Amniotic stem cell (primary cell): ENCODE data around the gene NHS.

ENCODE experiments used
- DNase-seq: peaks from one replicate; lab custom pipeline; 2025; lab: John Stamatoyannopoulos, UW

NHS gene

DNA sequence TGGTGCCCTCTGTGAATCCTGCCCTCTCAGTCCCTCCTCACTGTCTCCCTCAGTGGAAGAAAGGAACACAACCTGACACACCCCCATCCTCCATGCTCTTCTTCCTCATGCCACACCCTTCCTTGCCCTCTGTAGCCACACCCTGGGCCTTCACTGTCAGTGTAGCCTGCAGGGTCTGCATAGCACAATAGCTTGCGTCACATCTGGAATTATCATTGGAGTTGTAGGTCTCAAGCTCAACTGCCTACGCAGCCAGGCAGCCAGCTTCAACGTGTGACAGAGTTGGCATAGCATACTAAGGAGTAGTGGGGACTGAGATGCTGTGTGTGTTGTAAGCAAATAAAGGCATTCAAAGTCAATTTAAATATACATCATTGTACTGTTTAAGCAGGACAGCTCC is 248.8 kb downstream of the NHS start:
- DNase-seq: no peak

- DNase-seq: no peak
Measured at GRCh38 chrX:17627026-17627425, 252.0 kb downstream of the NHS start.

- no peak for DNase-seq
Measured at GRCh38 chrX:17628976-17629375, 254.0 kb downstream of the NHS start.

DNA sequence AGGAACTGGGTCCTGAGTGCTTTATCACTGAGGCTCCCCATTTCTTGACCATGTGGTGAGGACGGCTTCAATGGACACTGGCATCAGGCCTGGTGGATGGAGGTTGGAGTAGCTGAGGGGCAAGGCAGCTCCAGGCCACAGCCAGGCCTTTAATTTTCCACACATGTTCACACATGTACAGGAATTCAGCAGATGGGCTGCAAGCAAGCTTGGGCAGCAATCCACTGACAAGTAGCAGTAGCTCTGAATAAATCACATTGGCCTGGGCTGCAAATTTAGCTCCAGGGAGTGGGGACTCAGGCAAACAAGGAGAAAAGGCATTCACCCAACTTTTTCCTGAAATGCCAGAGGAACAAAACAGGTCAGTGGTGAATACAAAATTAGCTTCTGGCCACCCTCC is 254.5 kb downstream of the NHS start:
- no peak for DNase-seq

- no peak for DNase-seq
Measured at GRCh38 chrX:17631647-17632046, 256.6 kb downstream of the NHS start.

DNA sequence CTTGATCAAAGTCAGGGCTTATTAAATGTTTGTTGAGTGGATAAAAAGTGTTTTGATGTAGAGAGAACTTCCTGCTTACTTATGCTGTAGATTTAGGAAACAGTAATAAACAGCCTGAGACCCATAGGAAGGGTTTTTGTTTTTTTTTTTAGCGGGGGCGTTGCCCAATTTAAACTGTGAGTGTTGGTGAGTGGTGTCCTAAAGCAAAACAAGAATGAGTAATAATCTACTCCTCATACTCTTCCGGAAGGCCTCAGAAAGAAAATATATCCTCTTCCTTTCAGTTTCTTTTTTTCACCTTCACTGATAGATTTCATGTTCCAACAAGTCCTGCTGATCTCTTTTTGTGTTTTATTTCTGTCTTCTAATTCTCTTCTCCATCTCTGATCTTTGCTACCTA is 257.9 kb downstream of the NHS start:
- no peak for DNase-seq

- DNase-seq: no peak
Measured at GRCh38 chrX:17633546-17633945, 258.5 kb downstream of the NHS start.

GRCh38 chrX:17634542-17635207 is 259.7 kb downstream of the NHS start:
- no peak for DNase-seq

- no peak for DNase-seq
Measured at GRCh38 chrX:17635231-17635630, 260.2 kb downstream of the NHS start.

DNA sequence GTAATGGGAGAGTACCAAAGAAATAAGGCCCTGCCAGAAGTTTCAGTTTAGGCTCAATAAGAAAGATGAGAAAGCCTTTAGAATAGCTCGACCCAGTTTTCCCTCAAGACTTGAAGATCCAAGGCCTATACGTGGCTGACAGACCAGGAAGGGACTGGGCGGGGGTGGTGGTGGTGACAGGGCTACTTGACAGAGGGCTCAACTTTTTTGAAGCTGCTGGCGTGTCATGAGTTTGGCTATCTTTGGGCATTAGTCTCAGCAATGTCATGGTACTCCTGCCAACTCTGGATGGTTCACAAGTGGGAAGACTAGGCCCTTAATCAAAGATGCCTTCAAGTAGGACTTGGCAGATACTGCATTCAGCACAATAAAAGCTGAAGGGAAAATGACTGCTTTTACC is 262.2 kb downstream of the NHS start:
- DNase-seq: no peak

GRCh38 chrX:17638731-17639130 is 263.7 kb downstream of the NHS start:
- DNase-seq: no peak

DNA sequence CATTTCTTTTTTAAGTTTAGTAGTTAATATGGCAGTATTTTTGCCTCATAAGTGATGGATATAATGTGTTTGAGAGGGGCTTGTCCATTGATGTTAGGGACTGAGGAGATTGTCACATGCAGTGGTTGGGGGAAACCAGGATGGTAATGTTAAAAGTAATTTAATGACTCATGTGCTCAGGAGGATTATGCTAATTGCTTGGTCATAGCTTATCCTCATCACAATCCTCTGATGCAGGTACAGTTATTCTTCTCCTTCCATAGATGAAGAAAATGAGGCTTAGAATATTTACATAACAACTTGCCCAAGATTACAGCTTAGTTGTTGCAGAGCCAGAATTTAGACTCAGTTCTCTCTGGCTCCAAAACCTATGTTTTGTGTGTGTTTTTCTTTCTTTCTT is 267.9 kb downstream of the NHS start:
- no peak for DNase-seq

DNA sequence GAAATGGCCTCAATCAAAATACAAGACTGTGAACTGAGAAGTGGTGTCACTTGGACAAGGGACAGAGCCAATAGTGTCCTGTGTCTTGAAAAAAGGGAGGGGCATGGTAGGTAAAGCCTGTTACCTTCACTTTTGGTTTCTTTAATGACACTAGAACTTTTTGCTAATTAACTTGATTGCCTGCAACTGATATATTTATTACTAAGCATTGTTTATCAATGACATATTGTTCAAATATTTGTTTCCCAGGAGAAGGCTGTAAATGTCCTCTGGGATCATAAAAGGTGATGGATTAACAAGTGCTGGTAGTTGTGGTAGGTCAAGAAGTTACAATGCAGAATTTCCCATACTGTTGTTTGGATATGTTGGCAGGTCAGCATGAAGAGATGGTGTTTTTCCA is 268.5 kb downstream of the NHS start:
- DNase-seq: no peak

DNA sequence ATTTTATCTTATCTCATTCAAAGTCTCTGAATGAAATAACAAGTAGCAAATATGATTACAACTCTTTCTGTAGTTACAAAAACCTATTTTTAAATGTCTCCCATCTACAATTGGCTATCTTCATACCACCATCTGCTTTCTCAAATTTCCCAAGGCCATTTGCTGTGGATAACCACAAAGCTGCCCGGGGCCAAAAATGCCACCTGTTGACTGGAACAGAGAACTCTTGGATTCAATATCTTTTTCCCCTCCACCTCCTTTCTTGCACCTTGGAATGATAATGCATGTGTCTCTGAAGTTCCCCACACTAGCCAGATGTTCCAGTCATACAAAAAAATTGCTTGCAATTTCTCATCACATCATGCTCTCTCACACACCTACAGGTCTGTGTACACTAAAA is 269.0 kb downstream of the NHS start:
- DNase-seq: no peak

GRCh38 chrX:17654116-17654515 is 279.1 kb downstream of the NHS start:
- DNase-seq: no peak

- no peak for DNase-seq
Measured at GRCh38 chrX:17655211-17656034, 280.4 kb downstream of the NHS start.

DNA sequence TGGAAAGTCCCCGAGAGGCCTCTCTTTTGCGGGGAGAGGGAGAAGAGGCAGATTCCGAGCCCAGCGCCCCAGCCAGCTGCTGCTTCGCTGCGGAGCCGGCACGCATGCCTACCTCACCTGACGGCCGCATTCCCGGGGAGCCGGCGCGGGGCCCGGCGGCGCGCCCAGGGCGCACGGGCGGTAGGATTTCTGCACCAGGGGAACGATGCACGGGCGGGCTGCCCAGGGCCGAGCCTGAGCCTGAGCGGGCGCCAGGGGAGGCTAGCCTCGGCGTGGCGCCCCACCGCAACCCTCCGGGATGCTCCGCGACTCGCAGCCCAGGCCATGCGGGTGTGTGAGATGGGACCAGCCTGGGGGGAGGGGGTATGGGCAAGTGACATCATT is 281.0 kb downstream of the NHS start:
- no peak for DNase-seq

- no peak for DNase-seq
Measured at GRCh38 chrX:17656556-17656955, 281.6 kb downstream of the NHS start.

DNA sequence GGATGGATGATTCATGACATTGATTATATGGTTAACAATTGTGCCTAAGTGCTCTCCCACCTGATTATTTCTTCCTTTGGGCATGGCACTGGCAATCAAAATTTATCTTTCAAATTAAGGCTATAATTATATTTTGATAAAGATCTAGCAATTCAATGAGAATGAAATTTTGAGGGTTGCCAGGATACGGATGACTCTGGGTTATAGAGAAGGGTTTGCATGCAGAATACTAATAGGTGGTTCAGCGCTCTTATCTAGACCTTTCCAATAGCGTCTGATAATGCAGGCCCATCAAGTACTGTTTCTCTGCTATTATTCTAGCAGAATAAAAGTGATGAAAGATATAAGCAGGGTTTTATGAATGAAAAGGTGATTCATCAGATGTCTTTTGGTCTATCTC is 287.4 kb downstream of the NHS start:
- DNase-seq: no peak

- no peak for DNase-seq
Measured at GRCh38 chrX:17668929-17669328, 293.9 kb downstream of the NHS start.

DNA sequence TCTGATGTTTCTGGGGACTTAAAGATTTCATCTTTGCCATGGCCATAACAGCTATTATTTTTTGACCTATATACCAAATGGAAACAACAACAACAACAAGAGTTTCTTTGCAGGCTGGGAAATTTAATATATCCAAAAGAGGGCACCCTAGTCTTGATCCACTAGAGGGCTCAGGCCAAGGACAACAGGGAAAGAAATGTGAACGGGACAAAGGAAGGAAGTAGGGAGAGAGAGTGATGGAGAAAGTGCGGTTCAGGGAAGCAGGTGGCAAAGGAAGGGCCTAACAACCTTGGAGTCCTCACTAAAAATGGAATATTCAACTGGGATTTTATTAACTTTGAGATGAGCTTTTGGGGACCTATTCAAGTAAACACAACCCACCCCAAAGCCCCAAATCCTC is 294.5 kb downstream of the NHS start:
- DNase-seq: no peak

DNA sequence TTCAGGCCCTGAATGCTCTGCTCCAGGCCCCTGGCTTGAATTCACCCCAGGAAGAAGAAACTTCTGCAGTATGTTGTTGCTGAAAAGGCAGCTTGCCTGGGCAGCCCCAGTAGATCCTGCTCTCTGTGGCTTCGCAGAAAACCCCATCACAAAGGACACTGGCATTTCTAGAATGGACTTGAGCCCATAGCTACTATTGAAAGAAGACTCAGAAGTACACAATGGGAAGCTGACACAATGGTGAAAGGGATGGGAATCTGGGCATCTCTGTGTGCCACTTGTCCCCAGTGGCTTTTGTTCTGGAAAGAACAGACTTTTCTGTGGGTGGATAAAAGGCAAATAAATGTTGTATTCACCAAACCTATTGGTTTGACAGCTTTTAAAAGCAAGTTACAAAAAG is 294.9 kb downstream of the NHS start:
- no peak for DNase-seq

- DNase-seq: no peak
Measured at GRCh38 chrX:17670874-17671273, 295.9 kb downstream of the NHS start.

GRCh38 chrX:17674601-17675000 is 299.6 kb downstream of the NHS start:
- no peak for DNase-seq
